ENCODE data around the gene UBXN10. TPM values are rescaled to one million over a fixed set of nuclear protein-coding genes. Genes with fewer than 3 reads are reported as not detected.

UBXN10 gene
- total and polyA plus RNA-seq, 7 donors: 0.04 to 0.48 (median 0.17) TPM

- Histone ChIP-seq H3K9me3 (no peaks in the 10 kb centered on the region), H3K4me3 (no peak overlapping the region), H3K36me3 (ENCODE audit: insufficient read depth in 1 of 2, low read depth in 1 of 2) (no peaks in the 10 kb centered on the region), H3K27ac (no peak overlapping the region), H3K4me1 (no peaks in the 10 kb centered on the region), H3K27me3 (ENCODE audit: insufficient read depth in 3 of 3, low read length in 2 of 3) (peaks cover 0 to 25% (median 2%) of the 10 kb centered on the region in 3 donors)
- intact Hi-C loops (cut with DNase I): no loop called here
- ATAC-seq: no peak
- DNase-seq: no peak
- TF ChIP-seq CTCF (IDR thresholded peaks at IDR 0.05): no peak
- WGBS, 3 donors: 37 to 51% (median 46%) methylated on average over 18 of the region's 18 CpGs
Observed at GRCh38 chr1:20223551-20224419, 37.9 kb downstream of the UBXN10 start.

- H3K4me1 ChIP-seq: no peaks in the 10 kb centered on the region
- ATAC-seq: no peak
Observed at GRCh38 chr1:20224546-20224945, 38.6 kb downstream of the UBXN10 start.

GRCh38 chr1:20227704-20228103, 41.8 kb downstream of the UBXN10 start:
- no peak overlapping the region for H3K27ac ChIP-seq
- ATAC-seq (no peak), DNase-seq (no peak)
- peaks cover 0 to 35% (median 7%) of the 10 kb centered on the region in 3 donors for H3K27me3 ChIP-seq (ENCODE audit: insufficient read depth in 3 of 3, low read length in 2 of 3)
- TF ChIP-seq CTCF (IDR thresholded peaks at IDR 0.05): no peak
- no peaks in the 10 kb centered on the region for H3K4me1 ChIP-seq
- intact Hi-C loops (cut with DNase I): no loop called here
- no peaks in the 10 kb centered on the region for H3K9me3 ChIP-seq
- WGBS, 3 donors: 65 to 69% (median 68%) methylated on average over 4 of the region's 4 CpGs
- H3K36me3 ChIP-seq (ENCODE audit: insufficient read depth in 1 of 2, low read depth in 1 of 2): no peaks in the 10 kb centered on the region
- no peak overlapping the region for H3K4me3 ChIP-seq

More at GRCh38 chr1:20224546-20224945, 38.6 kb downstream of the UBXN10 start:
- Histone ChIP-seq H3K4me3 (no peak overlapping the region), H3K36me3 (ENCODE audit: insufficient read depth in 1 of 2, low read depth in 1 of 2) (no peaks in the 10 kb centered on the region), H3K9me3 (no peaks in the 10 kb centered on the region), H3K27me3 (ENCODE audit: insufficient read depth in 3 of 3, low read length in 2 of 3) (peaks cover 0 to 25% (median 5%) of the 10 kb centered on the region in 3 donors), H3K27ac (no peak overlapping the region)
- no peak for DNase-seq
- intact Hi-C loops (cut with DNase I): no loop called here
- no peak for TF ChIP-seq CTCF (IDR thresholded peaks at IDR 0.05)
- 58 to 72% (median 64%) methylated on average over 3 of the region's 3 CpGs for WGBS, 3 donors

- intact Hi-C loops (cut with DNase I): no loop called here
- WGBS, 3 donors: 76 to 86% (median 80%) methylated on average over 11 of the region's 11 CpGs
- peaks cover 0 to 33% (median 7%) of the 10 kb centered on the region in 3 donors for H3K27me3 ChIP-seq (ENCODE audit: insufficient read depth in 3 of 3, low read length in 2 of 3)
- no peak for DNase-seq
- no peak overlapping the region for H3K27ac ChIP-seq
- H3K36me3 ChIP-seq (ENCODE audit: insufficient read depth in 1 of 2, low read depth in 1 of 2): no peaks in the 10 kb centered on the region
- no peaks in the 10 kb centered on the region for H3K9me3 ChIP-seq
- H3K4me3 ChIP-seq: no peak overlapping the region
- no peaks in the 10 kb centered on the region for H3K4me1 ChIP-seq
- TF ChIP-seq CTCF (IDR thresholded peaks at IDR 0.05): no peak
- ATAC-seq: no peak
Observed at GRCh38 chr1:20228314-20228825, 42.5 kb downstream of the UBXN10 start.

Measured in psoas muscle (tissue), 8 donors.